Measurements from ENCODE around the gene ASXL1.

ASXL1 gene

DNA sequence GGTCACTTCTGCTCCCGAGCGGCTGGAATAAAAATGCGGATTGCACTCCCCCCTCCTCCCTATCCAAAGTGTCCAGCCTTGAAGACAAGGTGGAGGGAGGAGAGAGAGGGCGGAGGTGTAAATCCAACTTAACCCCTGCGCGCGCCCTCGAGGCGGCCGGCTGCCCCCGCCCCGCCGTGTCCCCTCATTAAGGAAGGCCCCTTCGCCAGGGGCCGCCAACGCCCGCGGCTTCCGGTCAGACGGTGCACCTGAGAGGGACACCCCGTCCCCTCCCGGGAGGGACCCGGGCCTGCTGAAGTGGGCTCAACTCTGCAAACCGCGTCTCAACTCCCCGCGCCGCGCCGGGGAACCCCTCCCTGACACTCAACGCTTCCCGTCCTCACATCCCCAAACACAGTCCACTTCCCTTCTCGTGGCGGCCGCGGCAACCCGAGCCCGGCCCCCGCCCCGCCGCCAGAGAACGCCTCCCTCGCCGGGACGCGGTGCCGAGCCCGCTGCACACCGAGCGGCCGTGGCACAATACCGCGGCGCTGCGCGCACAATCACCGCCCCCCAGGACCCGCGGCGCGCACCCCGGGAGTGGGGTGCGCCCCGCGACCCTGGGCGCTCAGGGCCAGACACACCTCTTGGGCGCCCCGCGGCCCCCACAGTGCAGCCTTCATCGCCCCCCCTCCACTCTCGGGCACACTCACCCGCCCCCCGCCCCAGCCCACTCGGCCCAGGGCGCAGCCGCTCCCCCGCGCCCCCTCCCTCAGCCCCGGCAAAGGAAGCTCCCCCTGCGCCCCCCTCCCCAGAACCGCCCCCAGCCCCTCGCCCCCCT is 124.5 kb downstream of the ASXL1 start:
- peak overlapping the region; percentile 72 for H3K4me3 ChIP-seq (ENCODE audit: low read depth, low read length)
- DNase-seq (ENCODE audit: low read depth, low spot score): no peak
- in situ Hi-C loops (cut with HindIII; ENCODE audit: low sequenced_read_pairs): no loop called here
- TF ChIP-seq, protein P1, sequence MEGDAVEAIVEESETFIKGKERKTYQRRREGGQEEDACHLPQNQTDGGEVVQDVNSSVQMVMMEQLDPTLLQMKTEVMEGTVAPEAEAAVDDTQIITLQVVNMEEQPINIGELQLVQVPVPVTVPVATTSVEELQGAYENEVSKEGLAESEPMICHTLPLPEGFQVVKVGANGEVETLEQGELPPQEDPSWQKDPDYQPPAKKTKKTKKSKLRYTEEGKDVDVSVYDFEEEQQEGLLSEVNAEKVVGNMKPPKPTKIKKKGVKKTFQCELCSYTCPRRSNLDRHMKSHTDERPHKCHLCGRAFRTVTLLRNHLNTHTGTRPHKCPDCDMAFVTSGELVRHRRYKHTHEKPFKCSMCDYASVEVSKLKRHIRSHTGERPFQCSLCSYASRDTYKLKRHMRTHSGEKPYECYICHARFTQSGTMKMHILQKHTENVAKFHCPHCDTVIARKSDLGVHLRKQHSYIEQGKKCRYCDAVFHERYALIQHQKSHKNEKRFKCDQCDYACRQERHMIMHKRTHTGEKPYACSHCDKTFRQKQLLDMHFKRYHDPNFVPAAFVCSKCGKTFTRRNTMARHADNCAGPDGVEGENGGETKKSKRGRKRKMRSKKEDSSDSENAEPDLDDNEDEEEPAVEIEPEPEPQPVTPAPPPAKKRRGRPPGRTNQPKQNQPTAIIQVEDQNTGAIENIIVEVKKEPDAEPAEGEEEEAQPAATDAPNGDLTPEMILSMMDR (IDR thresholded peaks at IDR 0.05; ENCODE audit: low read depth, low read length): no peak

DNA sequence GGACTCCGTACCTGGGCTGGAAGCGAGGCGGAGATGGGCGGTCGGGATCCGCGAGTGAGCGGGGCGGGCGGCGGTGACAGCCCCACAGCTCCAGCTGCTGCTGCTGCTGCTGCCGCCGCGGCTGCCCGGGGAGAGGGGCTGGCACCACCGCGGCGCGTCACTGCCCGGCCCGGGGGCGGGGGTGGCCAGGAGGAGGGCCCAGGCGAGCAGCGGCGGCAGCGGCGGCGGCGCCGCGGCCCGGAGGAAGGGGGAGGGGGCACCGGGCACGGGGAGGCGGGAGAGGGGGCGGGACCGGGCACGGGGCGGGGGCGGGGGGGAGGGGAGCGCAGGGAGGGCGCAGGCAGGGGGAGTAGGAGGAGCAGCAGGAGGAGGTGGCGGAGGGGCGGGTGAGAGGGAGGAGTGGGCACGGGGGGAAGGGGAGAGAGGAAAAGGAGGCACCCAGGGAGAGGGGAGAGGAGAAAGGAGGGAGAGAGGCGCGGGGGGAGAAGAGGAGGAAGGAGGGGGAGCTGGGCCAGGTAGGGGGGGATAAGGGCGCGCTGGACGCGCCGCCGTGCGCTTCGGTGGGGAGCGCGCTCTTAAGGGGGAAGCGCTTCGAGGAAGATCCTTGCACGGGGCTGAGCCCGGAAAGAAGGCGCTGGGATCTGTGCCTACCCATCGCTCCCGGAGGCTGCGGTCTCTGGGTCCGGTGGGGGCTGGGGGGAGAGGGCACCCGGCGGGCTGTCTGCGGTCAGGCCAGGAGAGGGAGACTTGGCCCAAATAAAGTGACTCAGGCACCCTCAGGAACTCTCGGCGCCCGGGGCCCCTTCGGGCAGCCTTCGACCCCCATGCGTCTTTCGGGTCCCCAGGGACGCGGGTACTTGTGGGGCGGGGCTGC is 125.5 kb downstream of the ASXL1 start:
- H3K4me3 ChIP-seq (ENCODE audit: low read depth, low read length): peak overlapping the region; percentile 72
- peak; percentile 87 for DNase-seq (ENCODE audit: low read depth, low spot score)
- in situ Hi-C loops (cut with HindIII; ENCODE audit: low sequenced_read_pairs): no loop called here
- TF ChIP-seq, protein P1 (IDR thresholded peaks at IDR 0.05; ENCODE audit: low read depth, low read length): peak; percentile 1

DNA sequence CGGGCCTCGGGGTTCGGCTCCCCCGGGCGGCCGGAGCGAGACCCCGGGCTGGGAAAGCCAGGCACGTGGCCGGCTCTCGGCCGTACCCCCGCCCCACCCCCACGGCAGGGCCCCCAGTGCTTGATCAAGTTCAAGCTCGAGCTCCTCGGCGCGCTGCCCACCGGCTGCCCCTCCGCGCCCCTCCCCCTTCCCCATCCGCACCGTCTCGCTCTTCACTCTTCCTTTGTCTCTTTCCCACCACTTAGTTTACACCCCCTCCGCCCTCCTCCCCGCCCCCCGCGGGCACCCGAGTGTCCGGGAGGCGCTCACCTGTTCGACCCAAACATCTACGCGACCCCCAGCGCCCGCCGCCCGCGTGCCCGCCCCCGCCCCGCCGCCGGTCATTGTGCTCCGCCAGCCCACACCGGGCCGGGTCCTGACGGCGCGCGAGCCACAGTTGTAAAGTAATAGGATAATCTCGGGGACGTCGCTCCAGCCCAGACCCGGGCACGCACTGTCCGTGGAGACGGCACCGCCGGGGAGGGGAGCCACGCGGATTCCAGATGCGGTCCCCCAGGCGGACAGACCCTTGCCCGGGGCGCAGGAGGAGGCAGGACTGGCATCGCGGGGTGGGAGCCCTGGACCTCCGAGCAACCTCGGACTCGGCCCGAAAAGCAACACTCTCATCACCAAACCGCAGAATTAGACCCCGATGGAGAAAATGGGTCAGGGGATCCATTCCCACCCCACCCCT is 126.3 kb downstream of the ASXL1 start:
- TF ChIP-seq, protein P1 (IDR thresholded peaks at IDR 0.05; ENCODE audit: low read depth, low read length): no peak
- DNase-seq (ENCODE audit: low read depth, low spot score): no peak
- in situ Hi-C loops (cut with HindIII; ENCODE audit: low sequenced_read_pairs): no loop called here
- peak overlapping the region; percentile 54 for H3K4me3 ChIP-seq (ENCODE audit: low read depth, low read length)

DNA sequence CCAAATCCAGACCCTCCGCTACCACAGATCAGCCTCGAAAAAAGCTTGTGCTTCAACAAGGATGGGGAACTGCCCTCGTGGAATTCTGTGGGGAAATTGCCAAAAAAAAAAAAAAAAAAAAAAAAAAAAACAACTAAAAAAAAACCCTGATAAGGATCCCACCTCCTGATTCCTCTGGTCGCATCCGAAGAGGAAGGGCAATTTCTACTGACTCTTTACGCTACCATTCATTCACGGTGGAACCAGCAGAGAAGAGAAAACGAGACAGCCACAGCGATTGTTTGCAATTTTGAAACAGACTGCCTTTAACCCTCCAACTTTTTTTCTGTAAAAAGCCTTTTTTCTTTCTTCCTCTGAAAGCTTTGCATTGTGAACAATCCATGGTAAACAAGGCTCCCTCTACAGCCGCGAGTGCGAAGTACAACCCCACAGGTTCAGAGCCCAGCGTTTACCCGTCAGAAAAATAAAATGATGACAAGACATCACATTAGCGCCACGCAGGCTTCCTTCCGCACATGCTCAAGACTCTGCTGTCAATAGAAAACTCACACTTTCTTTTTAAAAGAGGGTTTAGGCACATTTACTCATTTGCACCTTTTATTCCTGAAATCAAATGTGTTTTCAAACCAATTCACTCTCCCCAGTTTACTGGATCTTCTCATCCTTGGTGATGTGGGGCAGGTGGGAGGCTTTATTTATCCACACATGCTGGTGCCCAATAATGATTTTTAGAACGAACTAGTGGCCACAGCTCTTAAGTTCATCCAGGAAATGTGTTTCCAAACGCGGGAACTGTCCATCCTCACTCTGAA is 127.0 kb downstream of the ASXL1 start:
- in situ Hi-C loops (cut with HindIII; ENCODE audit: low sequenced_read_pairs): no loop called here
- TF ChIP-seq, protein P1 (IDR thresholded peaks at IDR 0.05; ENCODE audit: low read depth, low read length): peak; percentile 85
- peak; percentile 88 for DNase-seq (ENCODE audit: low read depth, low spot score)
- peak overlapping the region; percentile 54 for H3K4me3 ChIP-seq (ENCODE audit: low read depth, low read length)

DNA sequence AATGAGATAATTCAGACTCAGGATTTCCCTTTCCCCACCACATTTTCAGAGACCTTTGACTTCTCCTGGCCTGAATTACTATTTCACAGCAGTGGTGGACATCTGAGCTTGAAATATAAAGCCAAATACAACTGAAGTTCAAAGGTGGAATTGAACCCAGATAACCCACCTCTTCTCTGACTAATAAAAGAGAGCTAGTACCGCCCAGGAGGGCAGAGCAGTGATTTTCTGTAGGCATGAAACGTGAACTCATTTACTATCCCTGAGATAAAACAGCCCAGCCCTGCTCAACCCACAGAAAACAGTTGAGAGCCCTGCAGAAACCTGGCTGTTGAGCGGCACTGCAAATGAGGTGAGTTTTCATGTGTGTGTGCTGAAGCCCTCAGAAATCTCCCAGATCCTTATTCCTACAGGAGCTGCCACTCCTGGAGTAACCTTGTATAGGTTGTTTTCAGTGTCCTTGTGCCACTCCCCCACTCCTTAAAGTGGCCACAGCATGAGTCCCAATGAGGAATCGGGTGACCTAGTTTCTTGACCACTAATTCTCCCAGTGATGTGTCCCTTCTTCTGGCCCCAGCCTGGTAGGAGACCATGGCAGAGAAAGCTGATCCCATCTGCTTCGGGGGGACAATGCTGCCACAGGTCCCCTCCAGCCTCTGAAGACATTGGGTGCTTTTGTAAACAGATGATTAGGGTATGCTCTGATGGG is 127.8 kb downstream of the ASXL1 start:
- in situ Hi-C loops (cut with HindIII; ENCODE audit: low sequenced_read_pairs): no loop called here
- TF ChIP-seq, protein P1 (IDR thresholded peaks at IDR 0.05; ENCODE audit: low read depth, low read length): no peak
- no peak for DNase-seq (ENCODE audit: low read depth, low spot score)
- no peak overlapping the region for H3K4me3 ChIP-seq (ENCODE audit: low read depth, low read length)
